GM12878 (cell line): ENCODE results near the gene TELO2. TPM values are rescaled to one million over a fixed set of nuclear protein-coding genes. Genes with fewer than 3 reads are reported as not detected.

Source experiments
- ATAC-seq: fragments of 200-7000 bp; cut with Tn5 transposase; 3 replicates; pipeline ENCODE4 v1.9.1; 2020; ENCODE audit warnings: mild to moderate bottlenecking, moderate library complexity
- BruUV-seq: library from RNA; stranded (reverse); fragments of 400-500 nt; replicated peaks from 2 replicates; lab custom pipeline; 2021; lab: Mats Ljungman, UMichigan
- CTCF ChIA-PET: fragments of 300-600 bp; sonication (Branson Sonifier 250); formaldehyde crosslinking; extraction: SDS; loops from one replicate; lab custom pipeline; 2021; ENCODE audit warnings: inconsistent platforms; lab: Yijun Ruan, JAX
- POLR2A ChIA-PET: fragments of 350-600 bp; formaldehyde crosslinking; extraction: SDS; loops from one replicate; lab custom pipeline; 2021; ENCODE audit warnings: inconsistent platforms; lab: Charles Lee
- RAD21 ChIA-PET: fragments of 300-600 bp; sonication (Branson Sonifier 250); formaldehyde crosslinking; loops from one replicate; lab custom pipeline; 2023; ENCODE audit warnings: antibody characterized with exemption; ENCODE audit not compliant: unreplicated experiment; lab: Charles Lee
- SMC1A ChIA-PET: fragments of 300-600 bp; sonication (Branson Sonifier 250); formaldehyde crosslinking; loops from one replicate; lab custom pipeline; 2023; ENCODE audit not compliant: unreplicated experiment, uncharacterized antibody; lab: Charles Lee
- DNase-seq: peaks from one replicate; pipeline ENCODE4 v3.0.0-alpha.2; 2011; ENCODE audit warnings: low read depth, low spot score
- FAIRE-seq: peaks from 3 replicates; lab custom pipeline; 2011; peaks lifted over from hg19 to GRCh38; lab: Jason Lieb, UNC
- H2AFZ ChIP-seq: 2 replicates; pipeline ENCODE4 v1.6.0; 2011; ENCODE audit warnings: low read depth, low read length, control low read depth; ENCODE audit not compliant: control insufficient read depth
- H3K27ac ChIP-seq: 2 replicates; pipeline ENCODE4 v1.5.1; 2011; ENCODE audit warnings: control low read depth; ENCODE audit not compliant: control insufficient read depth, insufficient read depth
- H3K27me3 ChIP-seq, 2 experiments: replicated peaks in 1 of 2; 2 replicates each; pipeline versions ENCODE4 v1.6.0 to v1.6.1; 2011; ENCODE audit warnings: low read length in 1 of 2; ENCODE audit not compliant: control insufficient read depth in 2 of 2, insufficient read depth in 2 of 2
- H3K36me3 ChIP-seq, 2 experiments: 2 replicates each; pipeline ENCODE4 v1.5.1; 2011; ENCODE audit warnings: low read length in 1 of 2; ENCODE audit not compliant: control insufficient read depth in 2 of 2, insufficient read depth in 2 of 2
- H3K4me1 ChIP-seq: 2 replicates; pipeline ENCODE4 v1.6.1; 2011; ENCODE audit warnings: mild to moderate bottlenecking, low read length, moderate library complexity, mixed read lengths; ENCODE audit not compliant: control insufficient read depth, insufficient read depth
- H3K4me2 ChIP-seq: 2 replicates; pipeline ENCODE4 v1.6.0; 2011; ENCODE audit warnings: control low read depth; ENCODE audit not compliant: control insufficient read depth, insufficient read depth
- H3K4me3 ChIP-seq: fragments of 200-600 bp; sonication (generic); 2 replicates; pipeline ENCODE4 v1.5.1; 2016
- H3K79me2 ChIP-seq: 2 replicates; pipeline ENCODE4 v1.6.0; 2011; ENCODE audit warnings: low read length; ENCODE audit not compliant: control insufficient read depth, insufficient read depth
- H3K9ac ChIP-seq: 2 replicates; pipeline ENCODE4 v1.8.0; 2011; ENCODE audit warnings: low read length, control low read depth, mixed read lengths; ENCODE audit not compliant: control insufficient read depth, insufficient read depth
- H3K9me3 ChIP-seq: replicated peaks from 3 replicates; pipeline ENCODE4 v1.5.1; 2011; ENCODE audit warnings: mild to moderate bottlenecking, low read length; ENCODE audit not compliant: control insufficient read depth, insufficient read depth
- H4K20me1 ChIP-seq: 2 replicates; pipeline ENCODE4 v1.6.0; 2011; ENCODE audit not compliant: control insufficient read depth, insufficient read depth
- CBX5 ChIP-seq: sonication (generic); IDR thresholded peaks from 2 replicates; pipeline ENCODE4 v1.6.1; 2016; ENCODE audit warnings: low read depth, moderate library complexity, mild to moderate bottlenecking, inconsistent platforms
- KLF5 ChIP-seq: fragments of 450-650 bp; IDR thresholded peaks from 2 replicates; pipeline ENCODE4 v1.6.1; 2014; ENCODE audit warnings: mild to moderate bottlenecking; ENCODE audit not compliant: partially characterized antibody
- SREBF2 ChIP-seq: IDR thresholded peaks from 2 replicates; pipeline ENCODE4 v1.6.1; 2012; ENCODE audit warnings: mild to moderate bottlenecking, low read length
- SRF ChIP-seq, 2 experiments: IDR thresholded peaks; 2 replicates each; pipeline ENCODE4 v1.6.1; 2011; ENCODE audit warnings: low read depth in 2 of 2, low read length in 2 of 2, mild to moderate bottlenecking in 1 of 2, moderate library complexity in 1 of 2
- TARDBP ChIP-seq: IDR thresholded peaks from 2 replicates; pipeline ENCODE4 v1.6.1; 2016; ENCODE audit warnings: borderline replicate concordance
- WGBS: methylation state at CpG from one replicate; pipeline ENCODE4 v1.1.6; 2016; ENCODE audit warnings: low lambda C conversion rate; ENCODE audit not compliant: insufficient replicate concordance, insufficient coverage; ENCODE audit errors: missing lambda C conversion rate; 5-methylcytosine and 5-hydroxymethylcytosine counted together
- in situ Hi-C: fragments of 300-500 bp; cut with MboI; formaldehyde crosslinking; loops from 9 replicates; pipeline ENCODE4 v1.14.3; 2018; ENCODE audit warnings: mixed read lengths
- intact Hi-C: fragments of 100-400 bp; cut with micrococcal nuclease; formaldehyde crosslinking; loops from one replicate; pipeline ENCODE4 v1.14.2; 2022; ENCODE audit not compliant: unreplicated experiment
- polyA plus RNA-seq, 11 experiments: library from polyadenylated mRNA; depleted of rRNA in 4 of 11; unstranded in 6 of 11; stranded (reverse) in 5 of 11; fragments of >200 nt; fragmentation: Nextera tagmentation in 4 of 11; fragmentation: Illumina TruSeq in 1 of 11; extraction: Ambion mirVana in 4 of 11; extraction: Trizol in 1 of 11; gene quantifications; 1 replicate in 1 of 11; 2 replicates in 10 of 11; pipeline versions ENCODE4 v1.2.1 to v1.2.3, GENCODE V29; 2011 to 2016; ENCODE audit warnings: inconsistent platforms in 2 of 11, missing spikeins in 2 of 11, low read depth in 1 of 11
- total RNA-seq, 4 experiments: library from RNA; depleted of rRNA in 3 of 4; stranded (reverse); fragments of >200 nt in 3 of 4; fragmentation: Illumina TruSeq in 1 of 4; extraction: Trizol in 1 of 4; gene quantifications; 2 replicates each; pipeline versions ENCODE4 v1.2.1 to v1.2.3, GENCODE V29; 2013 to 2021

The TELO2 gene
- total and polyA plus RNA-seq, 10 of the 15 experiments (the other 5 are each of a cell fraction or from before 2014, with no cell fraction given): 0.55 to 72.8 (median 18.6) TPM

GRCh38 chr16:1545044-1546040, 52.2 kb downstream of the TELO2 start:
- RAD21 ChIA-PET: no interaction called here
- no peak for DNase-seq
- ATAC-seq: no peak
- POLR2A ChIA-PET: no interaction called here
- Histone ChIP-seq H2AFZ (no peak overlapping the region; the same call in 1 of the 2 replicates), H3K27ac (no peak overlapping the region), H3K9me3 (no peaks in the 10 kb centered on the region), H3K4me2 (no peak overlapping the region), H3K79me2 (no peaks in the 10 kb centered on the region), H3K4me1 (peaks cover 14% of the 10 kb centered on the region), H4K20me1 (no peaks in the 10 kb centered on the region), H3K4me3 (no peak overlapping the region), H3K36me3 (no peaks in the 10 kb centered on the region), H3K27me3 (no peaks in the 10 kb centered on the region), H3K9ac (no peak overlapping the region; the same call in 1 of the 2 replicates)
- in situ Hi-C loops: no loop called here
- intact Hi-C loops: no loop called here
- 50% methylated on average over 26 of the region's 26 CpGs for WGBS
- SMC1A ChIA-PET: no interaction called here
- CTCF ChIA-PET: interaction anchor here (0.8 kb wide), 1 partner anchor 182 kb away, joined by 6 read pairs; no protein-coding TSS in a partner anchor
- TF ChIP-seq CBX5 (no peak), SRF (IDR thresholded peaks at IDR 0.05; ENCODE audit: low read depth in 2 of 2, low read length in 2 of 2) (0 out of 4 replicates have a peak, but pooled peaks of 1 of the 2 experiments have one; percentile 10)
- no TSS peak for BruUV-seq
- FAIRE-seq: no peak

- no peaks in the 10 kb centered on the region for H4K20me1 ChIP-seq
- ChIA-PET RAD21 (no interaction called here), SMC1A (no interaction called here), POLR2A (no interaction called here), CTCF (no interaction called here)
- DNase-seq (no peak), ATAC-seq (no peak), FAIRE-seq (no peak)
- H3K36me3 ChIP-seq: no peaks in the 10 kb centered on the region
- 89% methylated on average over 14 of the region's 16 CpGs for WGBS
- H3K4me3 ChIP-seq: no peak overlapping the region
- H3K9me3 ChIP-seq: no peaks in the 10 kb centered on the region
- H3K27me3 ChIP-seq: no peaks in the 10 kb centered on the region
- no peak overlapping the region for H3K27ac ChIP-seq
- H3K4me2 ChIP-seq: no peak overlapping the region
- in situ Hi-C loops: no loop called here
- no TSS peak for BruUV-seq
- H3K9ac ChIP-seq: no peak overlapping the region
- TF ChIP-seq KLF5: no peak
- no peak for TF ChIP-seq SREBF2
- no peak for TF ChIP-seq TARDBP
- intact Hi-C loops: no loop called here
- H3K79me2 ChIP-seq: no peaks in the 10 kb centered on the region
- peaks cover 14% of the 10 kb centered on the region for H3K4me1 ChIP-seq
- no peak overlapping the region for H2AFZ ChIP-seq
These were observed 53.3 kb downstream of the TELO2 start for GRCh38 chr16:1546430-1546829.
